ENCODE data around the gene GGA2. TPM values are rescaled to one million over a fixed set of nuclear protein-coding genes. Genes with fewer than 3 reads are reported as not detected.
"Not testable (repeated sequence)": the region's sequence is repeated elsewhere in the genome, so short reads cannot be mapped to it uniquely, and the experiment has no call there.

Gene GGA2
- total and polyA plus RNA-seq, 3 donors from 2014 or later: 47.2 to 71.9 (median 60.6) TPM

DNA sequence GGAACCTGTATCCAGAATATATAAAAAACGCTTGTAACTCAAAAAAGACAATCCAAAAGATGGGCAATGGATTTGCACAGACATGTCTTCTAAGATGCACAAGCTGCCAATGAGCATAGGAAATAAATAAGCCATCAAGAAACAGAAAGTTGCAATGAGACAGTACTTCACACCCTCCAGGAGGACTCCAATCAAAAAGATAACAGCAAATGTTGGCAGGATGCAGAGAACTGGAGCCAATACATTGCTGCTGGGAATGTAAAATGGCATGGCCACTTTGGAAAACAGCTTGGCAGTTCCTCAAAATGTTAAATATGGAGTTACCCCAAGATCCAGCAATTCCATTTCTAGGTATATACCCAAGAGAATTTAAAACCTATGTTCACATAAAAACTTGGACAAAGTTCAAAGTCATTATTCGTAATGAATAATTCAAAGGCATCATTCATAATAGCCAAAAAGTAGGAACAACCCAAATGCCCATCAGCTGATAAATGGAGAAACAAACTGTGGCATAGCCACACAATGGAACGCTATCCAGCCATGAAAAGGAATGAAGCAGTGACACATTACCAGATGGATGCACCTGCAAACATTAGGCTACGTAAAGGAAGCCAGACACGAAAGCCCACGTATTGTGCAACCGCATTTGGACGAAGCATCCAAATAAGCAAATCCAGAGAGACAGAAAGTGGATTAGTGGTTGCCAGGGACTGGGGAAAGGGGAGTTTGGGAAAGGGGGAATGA is 25.6 kb downstream of the GGA2 start:
- Histone ChIP-seq H3K9me3 (no peaks in the 10 kb centered on the region), H3K27ac (no peak overlapping the region), H3K4me1 (no peaks in the 10 kb centered on the region), H3K4me3 (no peak overlapping the region), H3K36me3 (ENCODE audit: low read depth, missing control alignments) (no peaks in the 10 kb centered on the region), H3K27me3 (no peaks in the 10 kb centered on the region)
- TF ChIP-seq POLR2A (IDR thresholded peaks at IDR 0.05) (no peak), CTCF (IDR thresholded peaks at IDR 0.05) (no peak)
- intact Hi-C loops (cut with DNase I; ENCODE audit: low total_unique reads): no loop called here
- WGBS, 2 donors: 88 to 90% methylated on average over 8 of the region's 8 CpGs
- no peak for DNase-seq

DNA sequence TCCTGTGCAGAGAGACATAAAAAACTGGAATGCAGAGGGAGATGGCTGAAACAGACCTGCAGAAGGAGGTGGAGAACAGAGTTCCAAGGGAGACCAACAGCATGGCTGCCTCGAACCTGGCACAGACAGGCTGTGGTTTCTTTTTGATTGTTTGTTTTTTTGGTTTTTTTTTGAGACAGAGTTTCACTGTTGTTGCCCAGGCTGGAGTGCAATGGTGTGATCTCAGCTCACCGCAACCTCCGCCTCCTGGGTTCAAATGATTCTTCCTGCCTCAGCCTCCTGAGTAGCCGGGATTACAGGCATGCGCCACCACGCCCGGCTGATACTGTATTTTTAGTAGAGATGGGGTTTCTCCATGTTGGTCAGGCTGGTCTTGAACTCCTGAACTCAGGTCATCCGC is 26.8 kb downstream of the GGA2 start:
- H3K4me1 ChIP-seq; intact Hi-C loops (cut with DNase I; ENCODE audit: low total_unique reads); DNase-seq; H3K9me3 ChIP-seq; H3K4me3 ChIP-seq; H3K27me3 ChIP-seq; H3K27ac ChIP-seq; H3K36me3 ChIP-seq (ENCODE audit: low read depth, missing control alignments): not testable (repeated sequence)
- WGBS, 2 donors: 96 to 97% methylated on average over 8 of the region's 8 CpGs

DNA sequence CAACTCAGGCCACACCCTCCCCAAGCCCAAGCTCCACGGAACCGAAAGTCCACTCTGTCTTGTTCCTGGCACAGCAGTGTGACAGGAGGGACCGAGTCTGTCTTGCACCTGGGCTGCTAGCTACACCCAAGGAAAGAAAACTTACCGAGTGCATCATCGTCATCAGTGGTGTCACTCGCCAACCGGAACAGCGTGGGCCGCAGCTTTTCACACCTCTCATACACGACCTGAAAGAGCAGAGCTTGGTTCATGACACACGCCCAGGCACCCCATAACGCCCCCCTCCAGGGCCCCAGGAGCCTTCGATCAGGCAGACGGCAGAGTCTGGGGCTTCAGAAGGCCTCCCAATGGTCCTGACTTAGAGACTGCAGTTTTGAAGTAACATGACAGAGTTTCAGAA is 27.5 kb downstream of the GGA2 start:
- WGBS, 2 donors: 89 to 90% methylated on average over 14 of the region's 14 CpGs
- Histone ChIP-seq H3K27ac (no peak overlapping the region), H3K4me3 (no peak overlapping the region), H3K36me3 (ENCODE audit: low read depth, missing control alignments) (no peaks in the 10 kb centered on the region), H3K27me3 (no peaks in the 10 kb centered on the region), H3K4me1 (no peaks in the 10 kb centered on the region), H3K9me3 (no peaks in the 10 kb centered on the region)
- intact Hi-C loops (cut with DNase I; ENCODE audit: low total_unique reads): no loop called here
- DNase-seq: no peak
- TF ChIP-seq POLR2A (IDR thresholded peaks at IDR 0.05) (no peak), CTCF (IDR thresholded peaks at IDR 0.05) (no peak)

DNA sequence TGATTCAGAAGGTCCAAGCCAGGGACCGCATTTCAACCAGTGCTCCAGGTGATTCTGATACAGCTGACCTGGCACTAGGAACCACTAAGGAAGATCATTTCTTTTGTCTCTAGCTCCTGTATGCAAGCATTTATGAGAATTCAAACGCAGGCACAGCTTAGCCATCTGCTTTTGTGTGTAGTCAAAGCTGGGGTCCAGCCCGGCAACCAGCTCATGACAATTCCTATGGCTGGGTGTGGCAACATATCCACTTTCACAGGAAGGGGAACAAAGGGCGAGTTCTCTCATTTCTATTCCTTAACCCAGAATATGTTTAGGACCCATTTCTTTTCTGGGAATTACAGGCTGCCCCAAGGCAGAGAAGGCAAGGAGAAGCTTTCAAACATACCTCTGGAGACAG is 30.0 kb downstream of the GGA2 start:
- Histone ChIP-seq H3K4me1 (no peaks in the 10 kb centered on the region), H3K9me3 (no peaks in the 10 kb centered on the region), H3K36me3 (ENCODE audit: low read depth, missing control alignments) (no peaks in the 10 kb centered on the region), H3K4me3 (no peak overlapping the region), H3K27ac (no peak overlapping the region), H3K27me3 (no peaks in the 10 kb centered on the region)
- no peak for DNase-seq
- TF ChIP-seq CTCF (IDR thresholded peaks at IDR 0.05) (no peak), POLR2A (IDR thresholded peaks at IDR 0.05) (no peak)
- intact Hi-C loops (cut with DNase I; ENCODE audit: low total_unique reads): no loop called here
- 93 to 96% methylated on average over 4 of the region's 4 CpGs for WGBS, 2 donors

DNA sequence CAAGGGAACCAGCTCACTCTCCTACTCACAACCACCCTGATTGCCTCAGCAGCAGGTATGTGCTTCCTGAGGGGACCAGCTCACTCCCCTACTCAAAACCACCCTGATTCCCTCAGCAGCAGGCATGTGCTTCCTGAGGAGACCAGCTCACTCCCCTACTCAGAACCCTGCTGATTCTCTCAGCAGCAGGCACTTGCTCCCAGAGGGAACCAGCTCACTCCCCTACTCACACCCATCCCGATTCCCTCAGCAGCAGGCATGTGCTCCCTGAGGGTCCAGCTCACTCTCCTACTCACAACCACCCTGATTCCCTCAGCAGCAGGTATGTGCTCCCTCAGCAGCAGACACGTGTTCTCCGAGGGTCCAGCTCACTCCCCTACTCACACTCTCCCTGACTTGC is 31.2 kb downstream of the GGA2 start:
- no peaks in the 10 kb centered on the region for H3K4me1 ChIP-seq
- TF ChIP-seq POLR2A (IDR thresholded peaks at IDR 0.05): no peak
- no peak for TF ChIP-seq CTCF (IDR thresholded peaks at IDR 0.05)
- intact Hi-C loops (cut with DNase I; ENCODE audit: low total_unique reads): no loop called here
- no peaks in the 10 kb centered on the region for H3K27me3 ChIP-seq
- H3K36me3 ChIP-seq (ENCODE audit: low read depth, missing control alignments): no peaks in the 10 kb centered on the region
- H3K27ac ChIP-seq: no peak overlapping the region
- no peak for DNase-seq
- WGBS, 2 donors: 89 to 90% methylated on average over 3 of the region's 3 CpGs
- no peak overlapping the region for H3K4me3 ChIP-seq
- no peaks in the 10 kb centered on the region for H3K9me3 ChIP-seq
